GM21526 (cell line): ENCODE results near the gene XYLT1.

Source experiments
- ATAC-seq: cut with Tn5 transposase; IDR thresholded peaks from one replicate; pipeline ENCODE4 v1.9.1; 2021; ENCODE audit warnings: moderate library complexity; ENCODE audit not compliant: unreplicated experiment, low FRiP score

XYLT1 gene

DNA sequence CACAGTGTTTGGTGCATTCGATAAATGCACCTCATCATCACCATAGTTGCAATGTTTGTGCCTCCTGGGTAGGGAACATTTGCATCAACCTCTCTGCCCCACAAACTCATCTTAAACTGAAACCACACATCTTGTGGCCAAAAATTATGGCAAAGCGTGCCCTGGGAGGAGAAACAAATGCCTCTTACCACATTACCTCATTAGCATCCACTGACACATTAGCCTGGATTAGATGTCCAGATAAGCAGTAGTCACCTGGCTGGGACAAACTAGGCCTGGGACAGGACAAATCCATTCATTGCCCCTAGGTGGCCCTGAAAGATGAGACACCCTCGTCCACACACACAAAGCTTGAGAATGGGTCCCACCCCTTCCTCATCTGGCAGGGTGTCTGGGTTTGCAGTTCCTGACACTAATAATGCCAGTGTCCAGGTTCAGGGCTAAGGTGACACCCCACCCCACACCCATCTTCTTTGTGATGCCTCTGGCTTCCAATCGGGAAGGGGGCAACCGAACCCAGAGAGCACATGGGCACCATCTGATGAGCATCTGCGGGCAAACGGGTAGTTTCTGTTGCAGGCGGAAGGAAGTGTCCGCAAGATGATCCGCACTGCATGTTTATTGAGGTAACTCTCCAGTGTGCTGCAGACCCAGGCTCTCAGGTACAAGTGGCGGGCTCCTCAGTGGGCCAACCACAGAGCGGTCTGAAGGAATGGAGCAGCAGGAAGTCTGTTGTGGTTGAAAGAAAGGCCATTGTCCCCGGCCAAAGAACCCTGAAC lies 8.6 kb downstream of the XYLT1 start:
- ATAC-seq, result no peak

DNA sequence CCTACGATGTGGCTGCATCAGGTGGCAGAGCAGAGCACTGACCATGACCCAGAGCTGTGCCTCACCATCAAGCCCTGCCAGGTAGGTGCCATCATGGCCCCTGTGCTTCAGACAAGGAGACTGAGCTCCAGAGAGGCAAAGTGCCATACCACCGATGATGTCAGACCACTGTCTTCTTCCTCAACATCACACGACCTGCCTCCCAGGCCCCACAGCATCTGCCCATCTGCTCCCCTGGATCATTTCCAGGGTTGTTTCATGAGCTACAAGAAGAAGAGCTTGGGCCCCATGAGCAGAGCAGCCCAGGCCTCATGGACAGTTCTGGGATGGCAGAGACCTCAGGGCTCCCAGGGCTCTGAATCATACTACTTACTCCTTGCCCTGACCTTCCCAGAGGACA lies 9.9 kb downstream of the XYLT1 start:
- no peak for ATAC-seq

DNA sequence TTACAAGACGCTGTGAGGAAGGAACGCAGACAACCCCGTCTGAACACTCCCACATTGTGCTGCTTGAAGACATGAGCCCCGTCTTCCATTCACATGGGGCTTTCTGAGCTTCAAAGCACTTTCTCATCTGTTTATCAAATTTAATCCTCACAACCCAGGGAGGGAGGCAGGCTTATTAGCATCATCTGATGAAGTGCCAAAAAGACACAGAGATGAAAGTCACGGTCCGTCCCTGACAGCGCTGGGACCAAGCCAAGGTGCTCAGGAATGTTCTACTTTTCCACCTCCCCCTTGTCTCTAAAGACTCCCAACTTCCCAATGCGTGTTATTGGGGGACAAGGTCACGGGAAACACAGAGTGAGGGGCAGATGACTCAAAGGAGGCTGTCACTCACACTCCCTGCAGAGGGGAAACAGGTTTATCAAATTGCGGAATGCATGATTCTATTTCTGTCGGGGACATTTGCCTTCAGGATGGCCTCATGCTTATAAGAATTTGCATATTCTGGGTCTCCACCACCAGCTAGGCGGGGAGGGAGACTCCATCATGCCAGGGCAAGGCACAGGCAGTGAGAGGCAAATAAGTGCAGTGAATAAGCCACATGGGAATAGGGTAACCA lies 10.7 kb downstream of the XYLT1 start:
- no peak for ATAC-seq

DNA sequence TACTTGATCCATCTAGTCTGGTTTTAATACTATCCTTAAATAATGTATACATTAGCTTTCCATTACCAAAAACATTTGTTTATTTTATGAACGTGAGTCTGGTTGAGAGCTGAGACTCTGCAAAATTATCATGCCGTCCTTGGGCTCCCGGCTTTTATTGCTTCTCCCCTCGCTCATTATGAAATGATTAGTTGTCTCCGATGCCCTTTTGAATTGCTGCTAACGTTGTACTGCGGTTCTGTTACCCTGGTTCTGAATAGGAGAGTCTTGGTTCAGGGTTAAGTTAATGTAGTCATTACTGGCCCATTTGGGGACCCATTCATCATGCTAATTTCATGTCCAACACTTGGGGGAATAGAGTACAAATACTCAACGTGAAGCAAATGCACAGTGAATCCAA lies 12.8 kb downstream of the XYLT1 start:
- ATAC-seq, result no peak

DNA sequence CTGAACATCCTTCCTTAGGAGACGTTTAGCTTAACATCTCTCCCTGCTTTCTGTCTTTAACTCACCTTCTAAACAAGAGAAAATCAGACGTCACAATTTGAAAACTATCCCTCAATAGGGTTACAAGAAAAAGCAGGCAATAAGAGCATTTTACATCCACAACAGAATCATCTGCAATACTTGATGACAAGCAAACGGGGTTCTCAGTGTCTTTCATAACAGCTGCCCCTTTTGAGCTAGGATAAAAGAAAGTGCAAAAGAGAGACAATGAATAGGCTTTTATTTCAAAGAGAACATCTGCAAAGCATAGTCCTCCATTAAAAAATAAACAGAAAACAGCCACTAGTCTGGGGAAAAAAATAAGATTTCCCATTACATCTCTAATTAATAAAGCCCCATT lies 13.2 kb downstream of the XYLT1 start:
- ATAC-seq, result no peak

DNA sequence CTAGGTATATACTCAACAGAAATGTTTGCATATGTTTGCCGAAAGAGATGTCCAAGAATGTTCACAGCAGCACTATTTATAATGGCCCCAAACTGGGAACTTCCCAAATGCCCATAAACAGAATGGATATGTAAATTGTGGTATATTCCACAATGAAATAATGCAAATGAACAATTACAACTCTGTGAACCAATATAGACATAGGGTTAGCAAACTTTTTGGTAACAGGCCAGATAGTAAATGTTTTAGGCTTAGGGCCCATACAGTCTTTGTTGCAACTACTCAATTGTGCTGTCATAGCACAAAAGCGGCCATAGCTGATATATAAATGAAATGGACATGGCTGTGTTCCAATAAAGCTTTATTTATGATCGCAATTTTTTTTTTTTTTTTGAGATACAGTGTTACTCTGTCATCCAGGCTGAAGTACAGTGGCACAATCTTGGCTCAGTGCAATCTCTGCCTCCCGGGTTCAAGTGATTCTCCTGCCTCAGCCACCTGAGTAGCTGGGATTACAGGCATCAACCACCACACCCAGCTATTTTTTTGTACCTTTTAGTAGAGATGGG lies 16.5 kb downstream of the XYLT1 start:
- no peak for ATAC-seq

DNA sequence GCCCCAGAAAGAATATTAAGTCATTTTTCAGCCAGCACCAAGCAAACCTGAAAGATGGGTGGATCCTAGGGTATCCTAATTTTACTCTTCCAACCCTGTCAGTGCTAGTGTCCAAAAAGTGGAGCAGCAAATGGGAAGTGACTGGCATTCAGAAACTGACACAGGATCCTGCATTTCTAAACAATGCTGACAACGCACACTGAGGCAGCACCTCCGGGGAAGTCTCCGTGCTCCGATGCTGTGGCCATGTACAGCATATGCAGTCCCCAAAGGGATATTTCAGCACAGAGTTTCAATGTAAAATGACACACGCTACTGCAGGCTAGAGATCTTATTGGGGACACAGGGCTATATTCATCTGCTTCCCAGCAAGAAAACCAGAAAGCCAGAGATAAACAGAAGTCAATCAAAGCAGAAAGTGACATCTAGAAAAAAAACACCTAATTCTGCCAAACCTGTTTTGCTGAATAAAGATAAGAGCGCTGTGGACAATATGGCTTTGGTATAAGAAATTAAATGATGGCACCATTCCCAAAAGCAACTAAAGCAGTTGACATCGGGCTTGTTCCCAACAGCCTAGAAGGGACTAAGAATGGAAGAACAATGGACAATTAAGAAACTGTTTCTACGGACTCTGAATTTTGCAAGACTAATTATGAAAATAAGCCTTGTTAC lies 17.3 kb downstream of the XYLT1 start:
- ATAC-seq, result no peak

DNA sequence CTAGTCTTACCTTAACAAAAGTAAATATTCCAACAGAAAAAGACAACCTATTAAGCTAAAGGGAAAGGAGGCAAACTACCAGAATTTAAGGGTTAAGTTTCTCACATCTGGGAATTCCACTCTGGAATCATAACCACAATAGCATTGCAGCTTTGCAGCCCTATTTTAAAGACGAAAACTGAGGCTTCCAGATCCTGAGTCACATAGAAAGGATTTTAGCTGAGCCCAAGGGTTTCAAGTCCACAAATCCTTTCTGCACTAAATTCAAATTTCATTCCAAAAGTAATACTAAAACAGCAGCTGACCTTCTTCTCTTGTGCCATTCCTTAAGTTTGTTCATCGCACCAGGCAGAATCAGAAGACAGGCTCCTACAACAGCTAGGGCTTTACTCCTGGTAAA lies 17.8 kb downstream of the XYLT1 start:
- ATAC-seq, result no peak

DNA sequence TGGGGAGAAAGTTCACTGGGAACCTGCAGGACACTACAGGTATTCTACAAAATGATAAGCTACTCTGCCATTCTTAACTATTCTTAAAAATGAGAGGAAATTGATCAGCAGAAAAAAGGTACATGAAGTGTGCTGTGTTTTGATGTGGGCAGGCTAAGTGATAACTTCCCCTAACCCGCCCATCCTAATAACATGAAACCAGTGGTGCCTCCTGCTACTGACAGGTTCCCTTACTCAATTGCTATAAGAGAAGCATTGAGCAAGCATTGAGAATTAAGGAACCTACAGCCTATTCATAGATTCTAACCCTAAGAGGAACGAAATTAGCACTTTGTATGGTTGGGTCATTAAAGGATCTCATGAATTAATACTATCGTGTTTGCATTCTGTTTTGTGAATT lies 18.9 kb downstream of the XYLT1 start:
- ATAC-seq, result no peak

DNA sequence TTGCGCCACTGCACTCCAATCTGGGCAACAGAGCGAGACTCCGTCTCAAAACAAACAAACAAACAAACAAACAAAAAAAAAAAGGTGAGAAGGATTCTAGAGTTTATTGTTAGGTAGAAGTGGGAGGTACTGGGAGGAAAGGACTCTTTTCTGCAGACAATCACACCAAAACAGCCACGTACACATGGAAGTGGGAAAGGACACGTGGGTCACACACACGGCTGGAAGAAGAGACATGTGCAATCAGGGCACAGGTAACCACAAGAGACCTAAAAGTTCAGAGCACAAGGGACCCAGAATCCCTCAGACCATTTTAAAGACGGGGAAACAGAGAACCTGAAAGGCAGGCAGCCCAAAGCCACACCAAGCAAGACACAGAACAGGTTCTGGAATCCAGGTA lies 20.5 kb downstream of the XYLT1 start:
- ATAC-seq, result no peak

DNA sequence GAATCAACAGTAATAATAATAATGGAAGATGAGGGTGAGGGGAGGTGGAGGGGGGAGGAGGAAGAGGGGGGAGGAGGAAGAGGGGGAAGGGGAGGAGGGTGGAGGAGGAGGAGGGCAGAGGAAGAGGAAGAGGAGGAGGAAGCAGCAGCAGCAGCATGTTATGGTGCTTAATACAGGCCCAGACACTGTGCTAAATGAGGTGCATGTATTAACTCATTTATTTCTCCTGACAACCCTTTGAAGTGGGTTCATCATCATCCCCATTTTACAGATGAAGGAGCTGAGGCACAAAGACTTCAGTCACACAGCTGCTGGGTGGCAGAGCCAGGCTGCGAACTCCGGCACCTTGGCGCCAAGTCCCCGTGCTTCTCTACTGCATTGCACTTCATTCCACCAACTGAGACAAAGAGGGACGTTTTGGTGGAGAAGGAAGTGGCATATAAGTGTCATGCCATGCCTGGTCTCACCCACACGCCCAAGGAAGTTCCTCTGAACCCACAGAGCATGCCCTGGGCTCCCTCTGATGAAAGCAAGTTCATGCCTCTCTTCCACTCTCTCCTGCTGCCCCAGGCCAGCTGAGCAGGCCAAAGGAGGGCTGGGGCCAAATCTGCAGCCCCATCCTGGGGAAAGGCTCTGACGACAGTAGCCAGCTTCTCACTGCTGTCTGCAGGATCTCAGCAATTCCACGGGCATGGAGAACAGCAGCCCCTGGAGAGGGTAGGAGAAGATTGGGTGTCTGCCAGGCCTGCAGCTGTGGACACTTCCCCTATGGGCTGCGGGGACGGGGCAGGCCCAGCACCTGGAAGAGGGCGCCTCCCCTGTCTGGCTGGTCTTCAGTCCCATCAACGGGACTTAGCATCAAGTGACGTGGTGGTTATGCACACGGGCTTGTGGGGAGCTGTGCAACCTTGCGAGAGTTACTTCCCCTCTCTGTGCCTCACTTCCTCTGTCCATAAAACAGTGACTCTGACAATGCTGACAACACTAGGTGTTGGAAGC lies 21.8 kb downstream of the XYLT1 start:
- ATAC-seq, result no peak

DNA sequence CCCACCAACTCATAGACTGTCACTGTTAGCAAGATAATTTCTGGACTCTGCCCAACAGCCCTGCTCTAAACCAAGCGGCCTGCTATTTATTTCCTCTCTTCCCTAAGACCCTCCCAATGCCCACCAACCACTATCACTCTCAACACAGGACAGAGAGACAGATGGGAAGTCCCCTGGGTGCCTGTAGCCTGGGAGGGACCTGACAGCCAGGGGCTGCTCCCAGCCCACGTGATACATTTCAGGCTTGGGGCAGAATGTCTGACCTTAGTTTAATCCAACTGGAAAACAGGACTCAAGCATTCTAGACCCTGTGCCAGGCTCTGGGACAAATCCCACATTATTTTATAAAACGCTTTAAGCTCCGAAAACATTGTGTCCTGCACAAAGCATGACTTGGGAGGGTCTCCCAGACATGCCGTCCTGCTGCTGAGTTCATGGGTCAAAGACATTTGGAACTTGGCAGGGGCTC lies 23.6 kb downstream of the XYLT1 start:
- no peak for ATAC-seq

DNA sequence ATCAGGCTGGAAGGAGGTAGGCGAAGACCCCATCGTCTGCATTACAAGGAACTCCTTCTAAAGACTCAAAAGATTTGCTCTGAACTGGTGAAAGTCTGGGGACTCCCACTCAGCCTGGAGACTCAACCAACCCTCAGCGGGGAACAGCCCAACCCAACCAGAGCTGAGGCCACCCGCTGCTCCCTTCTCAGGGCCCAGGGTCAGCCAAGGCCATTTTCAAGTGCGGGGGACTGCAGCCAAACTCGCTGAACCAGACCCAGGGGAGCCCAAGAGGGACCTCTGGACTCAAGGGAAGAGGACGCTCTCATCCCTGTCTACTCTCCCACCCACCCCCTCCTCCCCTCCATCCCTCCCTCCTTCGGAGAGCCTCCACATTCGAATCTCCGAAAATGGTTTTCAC lies 24.1 kb downstream of the XYLT1 start:
- ATAC-seq, result no peak

DNA sequence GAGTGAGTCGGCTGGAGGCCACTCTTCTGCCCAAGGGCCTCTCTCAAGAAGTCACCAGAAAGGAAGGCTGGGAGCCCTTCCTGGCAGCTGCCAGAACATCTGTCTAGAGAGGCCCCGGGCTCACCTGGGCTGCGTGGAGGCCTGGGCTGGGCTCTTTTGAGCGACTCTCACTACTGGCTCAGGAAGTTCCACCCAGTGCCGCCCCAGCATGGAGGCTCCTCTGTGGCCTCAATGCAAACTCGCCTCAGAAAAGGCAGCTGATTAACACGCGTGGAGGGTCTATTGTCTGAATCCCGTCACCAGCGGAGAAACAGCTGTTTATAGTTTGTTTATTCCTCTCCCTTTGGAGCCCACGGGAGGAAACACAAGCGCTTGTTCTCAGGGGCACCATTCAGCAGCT lies 25.3 kb downstream of the XYLT1 start:
- no peak for ATAC-seq

DNA sequence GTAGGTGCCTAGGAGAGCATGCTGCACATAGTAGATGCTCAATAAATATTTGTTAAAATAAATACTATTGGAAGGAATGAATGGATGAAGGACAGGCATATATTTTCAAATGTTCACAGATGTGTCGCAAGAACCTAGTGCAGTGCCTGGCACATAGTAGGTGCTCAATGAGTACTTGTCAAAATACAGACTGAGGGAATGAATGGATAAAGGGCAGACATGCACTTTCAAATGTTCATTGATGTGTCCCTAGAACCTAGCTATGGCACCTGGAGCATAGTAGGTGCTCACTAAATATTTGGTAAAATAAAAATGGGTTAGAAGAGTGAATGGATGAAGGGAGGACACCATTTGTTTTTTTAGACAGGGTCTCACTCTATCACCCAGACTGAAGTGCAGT lies 26.1 kb downstream of the XYLT1 start:
- no peak for ATAC-seq

DNA sequence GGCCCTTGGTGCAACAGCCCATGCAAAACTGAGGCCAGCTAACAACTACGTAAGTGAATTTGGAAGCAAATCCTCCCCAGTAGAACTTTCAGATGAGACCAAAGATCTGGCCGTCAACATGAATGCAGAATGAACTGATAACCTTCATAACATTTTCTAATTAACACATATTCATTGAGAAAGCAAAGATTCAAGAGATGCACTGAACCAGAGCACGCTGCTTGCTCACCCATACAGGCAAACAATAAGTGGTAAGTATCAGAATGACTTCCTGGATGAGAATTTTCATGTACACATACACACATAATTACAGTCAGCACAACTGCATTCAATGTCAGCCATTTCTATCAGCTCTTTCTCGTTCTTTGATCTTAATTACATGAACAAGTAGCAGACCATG lies 30.6 kb downstream of the XYLT1 start:
- no peak for ATAC-seq

DNA sequence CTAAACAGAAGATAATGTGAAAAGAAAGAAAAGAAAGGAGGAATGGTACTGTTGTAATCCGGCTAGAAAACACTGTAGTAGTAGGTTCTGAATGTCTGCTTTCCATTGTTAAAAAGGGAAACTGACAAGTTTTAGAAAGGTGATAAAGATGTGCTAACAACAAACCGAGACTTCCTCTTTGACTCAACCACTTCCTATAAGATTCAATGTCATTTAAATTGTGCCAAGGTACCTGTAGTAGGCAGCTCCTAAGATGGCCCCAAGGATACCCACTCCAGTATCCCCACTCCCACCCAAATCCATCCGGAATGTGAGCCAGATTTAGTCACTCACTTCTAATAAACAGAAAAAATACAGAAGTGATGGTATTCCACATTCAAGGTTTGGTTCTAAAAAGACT lies 31.2 kb downstream of the XYLT1 start:
- no peak for ATAC-seq

DNA sequence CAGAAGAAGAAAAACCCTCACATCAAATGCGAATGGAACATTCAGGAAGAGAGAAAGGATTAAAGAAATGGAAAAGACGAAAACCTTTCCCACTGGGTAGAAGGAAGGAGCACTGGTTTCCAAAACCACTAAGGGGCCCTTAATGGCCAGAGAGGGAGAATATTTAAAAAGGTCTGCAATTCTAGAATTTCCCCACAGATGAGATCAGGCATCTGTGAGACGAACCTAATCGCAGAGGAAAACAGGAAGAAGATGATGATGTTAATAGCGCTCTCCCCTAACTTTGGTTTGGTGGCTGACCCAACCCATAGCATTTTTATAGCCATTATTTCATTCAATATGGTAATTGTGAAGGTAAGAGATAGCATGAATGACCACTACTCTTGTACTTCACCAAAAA lies 32.8 kb downstream of the XYLT1 start:
- ATAC-seq, result no peak

DNA sequence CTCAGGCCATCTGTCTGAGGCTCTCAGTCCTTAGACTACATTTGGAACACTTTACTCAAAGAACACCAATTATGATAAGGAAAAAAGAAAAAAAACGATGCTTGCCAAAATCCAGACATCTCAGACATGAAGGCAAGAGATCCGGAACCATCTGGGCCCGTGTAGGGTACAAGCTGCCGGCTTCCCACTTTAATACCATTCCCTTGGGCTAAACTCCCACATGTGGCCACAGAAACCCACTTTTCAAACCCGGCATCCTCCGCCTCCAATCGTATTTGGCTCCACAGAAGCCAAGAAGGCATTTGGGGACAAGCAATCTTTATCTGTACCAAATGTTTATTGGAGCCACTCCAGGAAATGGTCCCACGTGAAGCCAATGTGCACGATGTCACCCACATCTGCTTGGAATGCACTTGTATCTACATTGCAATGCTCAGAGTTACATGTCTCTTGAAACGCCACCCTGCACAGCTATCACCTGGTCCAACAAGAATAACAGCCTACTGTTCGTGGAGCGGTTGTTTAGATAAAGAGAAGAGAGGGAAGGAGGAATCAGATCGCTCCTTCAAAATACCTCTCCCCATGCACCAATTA lies 33.5 kb downstream of the XYLT1 start:
- ATAC-seq, result no peak

DNA sequence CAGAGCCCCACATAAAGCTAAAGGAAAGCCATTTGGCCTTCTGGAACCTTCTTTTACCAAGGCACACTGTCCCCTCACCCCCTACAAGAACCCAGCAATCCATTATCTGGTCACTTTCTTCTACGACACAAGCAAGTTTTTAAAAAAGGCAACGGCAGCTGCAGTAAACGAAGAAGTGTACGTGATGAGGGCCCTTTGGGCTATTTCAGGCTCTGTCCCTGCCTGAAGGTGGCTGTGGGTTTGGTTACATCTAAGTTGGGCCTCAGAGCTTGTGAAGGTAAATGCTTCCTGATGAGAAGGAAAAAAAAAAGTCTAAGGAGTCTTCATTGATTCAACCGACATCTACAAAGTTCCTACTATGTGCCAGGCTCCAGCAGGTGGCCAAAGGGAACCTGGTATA lies 35.4 kb downstream of the XYLT1 start:
- ATAC-seq, result no peak
